ENCODE measurements around the gene HSD17B2.

GRCh38 chr16:81987121-81987520, 47.9 kb upstream of the HSD17B2 start:
- TF ChIP-seq CTCF (IDR thresholded peaks at IDR 0.05; ENCODE audit: low read length), result no peak
- TF ChIP-seq EZH2 (IDR thresholded peaks at IDR 0.05; ENCODE audit: borderline replicate concordance, low read length), result no peak
